Activated T-helper 17 cell treated with anti-CD3 and anti-CD28 coated beads, Interleukin-2, amount 50 U/mL, for 72 hours (primary cell): ENCODE results near the gene TEX54. TPM values are rescaled to one million over a fixed set of nuclear protein-coding genes. Genes with fewer than 3 reads are reported as not detected.
A peak's percentile ranks its signal among the peaks of the same experiment; 100 is the strongest.
"Not testable (repeated sequence)": the region's sequence is repeated elsewhere in the genome, so short reads cannot be mapped to it uniquely, and the experiment has no call there.

ENCODE experiments used
- ATAC-seq: fragments of 150-1000 bp; cut with Tn5 transposase; replicated peaks from 2 replicates; pipeline ENCODE4 v1.10.0; 2021; ENCODE audit warnings: mild to moderate bottlenecking, moderate library complexity
- H3K27ac Mint-ChIP-seq: one replicate; pipeline ENCODE4 v1.8.0; 2022; ENCODE audit warnings: mixed read lengths
- H3K27me3 Mint-ChIP-seq: one replicate; pipeline ENCODE4 v1.8.0; 2022; ENCODE audit warnings: mixed read lengths
- H3K36me3 Mint-ChIP-seq: one replicate; pipeline ENCODE4 v1.8.0; 2022; ENCODE audit warnings: low read depth, mild to moderate bottlenecking, mixed read lengths
- H3K4me1 Mint-ChIP-seq: one replicate; pipeline ENCODE4 v1.8.0; 2022; ENCODE audit warnings: mixed read lengths
- H3K4me3 Mint-ChIP-seq: one replicate; pipeline ENCODE4 v1.8.0; 2022; ENCODE audit warnings: mild to moderate bottlenecking, mixed read lengths
- H3K9me3 Mint-ChIP-seq: one replicate; pipeline ENCODE4 v1.8.0; 2022; ENCODE audit warnings: mixed read lengths
- total RNA-seq, 2 donors: library from RNA; stranded (reverse); gene quantifications; one replicate each; pipeline ENCODE4 v1.2.3, GENCODE V29; 2022

TEX54 gene
- total RNA-seq, 2 donors from 2014 or later = 0.82 TPM

GRCh38 chr11:62860835-62861563, 28.4 kb upstream of the TEX54 start:
- peak; percentile 30 for ATAC-seq

DNA sequence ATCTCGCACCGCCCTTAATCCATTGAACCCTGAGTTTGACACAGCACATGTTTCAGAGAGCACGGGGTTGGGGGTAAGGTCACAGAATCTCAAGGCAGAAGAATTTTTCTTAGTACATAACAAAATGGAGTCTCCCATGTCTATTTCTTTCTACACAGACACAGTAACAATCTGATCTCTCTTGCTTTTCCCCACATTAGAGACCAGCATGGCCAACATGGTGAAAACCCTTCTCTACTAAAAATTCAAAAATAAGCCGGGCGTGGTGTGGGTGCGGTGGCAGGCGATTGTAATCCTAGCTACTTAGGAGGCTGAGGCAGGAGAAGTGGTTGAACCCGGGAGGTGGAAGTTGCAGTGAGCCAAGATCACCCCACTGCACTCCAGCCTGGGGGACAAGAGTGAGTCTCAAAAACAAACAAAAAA, 26.7 kb upstream of the TEX54 start:
- H3K27ac Mint-ChIP-seq = not testable (repeated sequence)

More at GRCh38 chr11:62860835-62861563, 28.4 kb upstream of the TEX54 start:
- H3K9me3 Mint-ChIP-seq = no peaks in the 10 kb centered on the region
- peaks cover 11% of the 10 kb centered on the region for H3K4me1 Mint-ChIP-seq
- no peak overlapping the region for H3K4me3 Mint-ChIP-seq
- H3K36me3 Mint-ChIP-seq = peaks cover 15% of the 10 kb centered on the region
- no peaks in the 10 kb centered on the region for H3K27me3 Mint-ChIP-seq
- H3K27ac Mint-ChIP-seq = no peak overlapping the region

GRCh38 chr11:62858201-62858600, 25.6 kb upstream of the TEX54 start:
- H3K4me1 Mint-ChIP-seq = peaks cover 20% of the 10 kb centered on the region
- peak overlapping the region; percentile 98 for H3K4me3 Mint-ChIP-seq
- no peaks in the 10 kb centered on the region for H3K9me3 Mint-ChIP-seq
- H3K27me3 Mint-ChIP-seq = no peaks in the 10 kb centered on the region
- ATAC-seq = no peak
- peak overlapping the region; percentile 96 for H3K27ac Mint-ChIP-seq
- H3K36me3 Mint-ChIP-seq = peaks cover 43% of the 10 kb centered on the region

More for the DNA sequence above, 26.7 kb upstream of the TEX54 start:
- H3K9me3 Mint-ChIP-seq, H3K27me3 Mint-ChIP-seq, ATAC-seq, H3K4me3 Mint-ChIP-seq: not testable (repeated sequence)
- peaks cover 11% of the 10 kb centered on the region for H3K4me1 Mint-ChIP-seq
- peaks cover 33% of the 10 kb centered on the region for H3K36me3 Mint-ChIP-seq

DNA sequence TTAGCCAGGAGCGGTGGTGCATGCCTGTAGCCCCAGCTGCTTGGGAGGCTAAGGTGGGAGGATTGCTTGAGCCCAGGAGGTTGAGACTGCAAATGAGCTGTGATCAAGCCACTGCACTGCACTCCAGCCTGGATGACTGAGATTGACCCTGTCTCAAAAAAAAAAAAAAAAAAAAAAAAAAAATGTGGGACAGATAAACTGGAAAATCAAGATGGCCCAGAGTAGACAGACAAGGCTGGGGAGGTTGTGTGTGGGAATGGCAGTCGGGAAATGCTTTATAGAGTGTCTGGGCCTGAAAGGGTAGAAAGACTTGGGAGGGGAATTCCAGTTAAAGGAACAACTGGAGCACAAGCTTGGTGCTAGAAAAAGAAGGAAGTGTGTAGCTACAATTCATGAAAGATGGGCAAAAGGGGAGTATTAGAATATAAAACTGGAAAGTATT, 24.9 kb upstream of the TEX54 start:
- peak overlapping the region; percentile 98 for H3K4me3 Mint-ChIP-seq
- H3K9me3 Mint-ChIP-seq = no peaks in the 10 kb centered on the region
- H3K27ac Mint-ChIP-seq = peak overlapping the region; percentile 96
- H3K4me1 Mint-ChIP-seq = peaks cover 22% of the 10 kb centered on the region
- H3K36me3 Mint-ChIP-seq = peaks cover 50% of the 10 kb centered on the region
- H3K27me3 Mint-ChIP-seq = no peaks in the 10 kb centered on the region
- no peak for ATAC-seq

DNA sequence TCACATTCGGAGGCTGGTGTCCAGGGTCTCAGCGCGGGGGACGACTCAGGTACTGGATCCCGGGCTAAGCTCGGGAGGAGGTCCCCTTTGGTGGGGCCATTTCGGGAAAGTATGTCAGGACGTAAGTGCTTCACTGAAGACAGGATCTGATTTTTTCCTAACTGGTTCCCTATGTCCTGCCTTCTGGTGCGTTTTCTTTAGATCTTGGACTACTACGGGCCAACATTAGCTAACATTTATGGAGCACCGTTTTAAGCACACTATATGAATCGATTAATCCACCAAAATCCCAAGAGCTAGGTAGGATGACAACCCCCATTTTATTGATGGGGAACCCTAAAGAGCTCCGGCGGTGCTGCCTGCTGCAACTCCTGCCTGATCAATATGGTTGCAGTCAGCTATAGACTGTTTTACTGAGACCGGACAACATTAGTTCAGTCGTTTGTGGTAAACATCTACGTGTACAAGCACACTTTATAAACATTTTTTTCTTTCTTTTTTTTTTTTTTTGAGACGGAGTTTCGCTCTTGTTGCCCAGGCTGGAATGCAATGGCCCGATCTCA, 23.8 kb upstream of the TEX54 start:
- Mint-ChIP-seq H3K4me1 (peaks cover 28% of the 10 kb centered on the region), H3K27ac (peak overlapping the region; percentile 96), H3K4me3 (peak overlapping the region; percentile 98), H3K9me3 (no peaks in the 10 kb centered on the region), H3K36me3 (peaks cover 61% of the 10 kb centered on the region), H3K27me3 (no peaks in the 10 kb centered on the region)
- no peak for ATAC-seq

- Mint-ChIP-seq H3K9me3 (no peaks in the 10 kb centered on the region), H3K4me3 (peak overlapping the region; percentile 98), H3K27me3 (no peaks in the 10 kb centered on the region), H3K36me3 (peaks cover 68% of the 10 kb centered on the region), H3K4me1 (peaks cover 28% of the 10 kb centered on the region), H3K27ac (peak overlapping the region; percentile 96)
- peak; percentile 79 for ATAC-seq
These were observed 23.1 kb upstream of the TEX54 start for GRCh38 chr11:62855571-62856332.

DNA sequence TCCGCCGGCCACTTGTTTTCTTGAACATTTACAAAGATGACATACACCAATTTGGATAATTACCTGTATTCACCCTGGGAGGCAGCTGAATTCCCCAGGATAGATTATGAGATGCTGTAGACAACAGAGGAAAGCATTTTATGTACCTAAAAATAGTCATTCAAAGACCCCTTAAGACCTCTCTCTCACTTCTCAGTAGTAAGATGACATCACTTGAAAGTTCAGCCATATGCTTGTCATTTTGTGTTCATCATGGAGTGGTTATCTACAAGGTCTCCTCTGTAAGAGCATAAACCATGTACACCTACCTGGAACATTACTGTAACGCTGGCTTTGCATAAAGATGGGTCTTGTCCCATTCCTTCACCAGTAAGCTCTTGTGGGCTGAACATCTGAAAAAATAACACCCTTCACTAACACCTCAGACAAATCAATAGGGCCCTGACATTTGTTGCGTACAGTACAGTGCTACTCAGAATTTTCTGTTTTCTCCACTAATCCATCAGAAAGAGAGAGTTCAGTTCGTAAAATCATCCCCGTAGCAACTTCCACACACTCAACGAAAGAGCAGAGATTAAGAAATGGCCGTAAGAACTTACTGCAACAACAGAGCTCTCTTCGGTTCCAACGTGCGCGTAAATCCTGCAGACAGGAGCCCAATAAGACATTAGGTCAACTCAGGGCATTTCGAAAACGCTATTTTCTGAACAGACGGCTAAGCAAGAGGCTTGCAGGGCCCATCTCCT, 22.4 kb upstream of the TEX54 start:
- peak overlapping the region; percentile 96 for H3K27ac Mint-ChIP-seq
- peaks cover 75% of the 10 kb centered on the region for H3K36me3 Mint-ChIP-seq
- H3K27me3 Mint-ChIP-seq = no peaks in the 10 kb centered on the region
- no peaks in the 10 kb centered on the region for H3K9me3 Mint-ChIP-seq
- ATAC-seq = no peak
- H3K4me3 Mint-ChIP-seq = peak overlapping the region; percentile 98
- peaks cover 28% of the 10 kb centered on the region for H3K4me1 Mint-ChIP-seq

DNA sequence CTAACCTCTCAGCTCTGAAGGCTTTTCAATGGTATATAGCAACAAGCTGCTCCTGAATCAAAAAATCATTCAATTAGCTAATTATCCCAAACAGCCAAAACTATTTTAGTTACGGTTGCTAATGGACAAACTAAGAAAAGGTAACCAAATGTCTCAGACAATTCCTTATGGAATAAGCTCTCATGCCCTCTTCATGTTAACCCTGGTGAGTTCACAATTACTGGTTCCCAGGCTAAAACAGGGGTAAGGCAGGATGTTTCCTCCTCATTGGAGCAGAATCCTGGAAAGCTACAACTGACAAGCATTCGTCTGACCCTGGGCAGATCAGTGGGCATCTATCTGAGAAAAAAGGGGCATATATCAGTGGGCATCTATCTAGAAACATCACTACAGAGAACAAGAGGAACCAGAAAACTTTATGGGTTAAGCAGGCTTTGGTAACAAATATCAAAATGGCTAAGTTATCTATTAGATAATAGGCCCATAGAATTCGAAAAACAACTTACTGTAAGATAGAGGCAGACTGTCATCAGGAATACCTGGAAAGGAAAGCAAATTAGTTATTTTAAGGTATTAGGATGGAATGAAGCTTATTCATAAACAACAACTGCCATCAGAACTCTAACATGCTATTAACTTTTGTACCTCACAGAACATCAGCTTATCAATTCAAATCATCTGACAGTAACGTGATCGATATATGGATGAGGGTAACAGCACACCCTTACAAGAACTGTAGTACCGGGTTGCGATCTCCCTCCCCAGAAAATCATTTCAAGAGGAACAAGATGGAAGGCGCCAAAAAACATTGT, 21.6 kb upstream of the TEX54 start:
- ATAC-seq = no peak
- peaks cover 28% of the 10 kb centered on the region for H3K4me1 Mint-ChIP-seq

GRCh38 chr11:62853279-62853965, 20.8 kb upstream of the TEX54 start:
- H3K27me3 Mint-ChIP-seq = no peaks in the 10 kb centered on the region
- peak; percentile 66 for ATAC-seq
- peaks cover 28% of the 10 kb centered on the region for H3K4me1 Mint-ChIP-seq
- H3K27ac Mint-ChIP-seq = peak overlapping the region; percentile 96
- peaks cover 78% of the 10 kb centered on the region for H3K36me3 Mint-ChIP-seq
- H3K4me3 Mint-ChIP-seq = peak overlapping the region; percentile 98
- H3K9me3 Mint-ChIP-seq = no peaks in the 10 kb centered on the region

More for the DNA sequence above, 21.6 kb upstream of the TEX54 start:
- Mint-ChIP-seq H3K9me3 (no peaks in the 10 kb centered on the region), H3K36me3 (peaks cover 78% of the 10 kb centered on the region), H3K4me3 (peak overlapping the region; percentile 98), H3K27me3 (no peaks in the 10 kb centered on the region), H3K27ac (peak overlapping the region; percentile 96)

DNA sequence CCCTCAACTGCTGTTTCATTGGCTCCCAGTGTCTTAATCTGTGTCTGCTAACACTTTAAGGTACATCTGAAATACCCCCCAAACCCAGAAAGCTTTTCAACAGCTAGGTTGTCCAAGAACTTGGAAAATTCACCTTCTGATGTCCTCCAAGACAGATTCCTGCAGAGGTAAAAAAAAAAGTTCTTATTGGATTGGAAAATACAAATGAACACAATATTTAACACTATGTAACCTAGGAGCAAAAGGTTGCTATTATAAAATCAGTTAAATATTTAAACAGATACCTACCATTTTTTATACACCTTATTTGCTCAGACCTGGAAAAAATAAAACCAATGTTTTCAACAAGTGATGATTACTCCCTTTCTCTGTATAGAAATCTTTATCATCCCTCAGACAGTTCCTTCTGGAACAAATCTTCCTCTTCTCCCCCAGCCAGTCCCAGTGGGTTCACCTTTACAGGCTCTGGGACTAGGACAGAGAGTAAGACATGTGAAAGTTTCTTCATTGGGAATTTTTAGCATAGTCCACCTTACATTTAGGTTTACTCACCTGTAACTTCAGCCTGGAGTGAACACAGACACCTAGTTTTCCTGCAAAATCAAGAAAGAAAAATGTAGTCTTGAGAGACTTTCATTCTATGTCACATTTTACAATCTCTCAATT, 20.0 kb upstream of the TEX54 start:
- H3K36me3 Mint-ChIP-seq = peaks cover 77% of the 10 kb centered on the region

DNA sequence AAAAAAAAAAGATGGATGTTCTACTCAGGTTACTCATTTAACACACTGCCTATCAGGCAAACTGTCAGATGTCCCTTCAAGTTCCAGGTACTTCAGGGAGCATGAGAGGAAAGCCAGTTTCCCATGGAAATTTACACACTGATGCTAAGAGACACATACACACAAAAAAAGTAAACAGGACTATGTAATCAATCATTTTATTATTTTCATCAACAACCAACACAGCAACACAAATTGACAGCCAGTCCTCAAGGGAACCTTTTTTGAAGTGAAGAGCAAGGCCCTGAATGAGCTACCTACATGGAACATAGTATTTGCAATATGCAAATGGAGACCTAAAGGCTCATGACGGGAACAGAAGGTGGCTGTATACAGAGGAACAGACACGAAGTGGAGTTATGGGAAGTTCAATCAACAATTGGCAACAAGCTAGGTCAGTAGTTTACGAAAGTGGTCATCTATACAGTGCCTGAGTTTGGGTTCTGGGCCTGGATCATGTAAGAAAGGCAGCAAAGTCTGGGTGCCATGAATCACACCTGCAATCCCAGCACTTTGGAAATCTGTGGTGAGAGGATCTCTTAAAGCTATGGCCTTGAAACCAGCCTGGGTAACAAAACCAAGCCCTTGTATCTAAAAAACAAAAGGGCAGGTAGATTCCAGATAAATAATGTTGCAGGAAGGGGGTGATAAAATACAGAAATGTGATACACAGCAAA, 19.3 kb upstream of the TEX54 start:
- Mint-ChIP-seq H3K27ac (peak overlapping the region; percentile 71), H3K36me3 (peaks cover 70% of the 10 kb centered on the region), H3K4me1 (peaks cover 22% of the 10 kb centered on the region), H3K27me3 (no peaks in the 10 kb centered on the region), H3K4me3 (peak overlapping the region; percentile 98), H3K9me3 (no peaks in the 10 kb centered on the region)
- no peak for ATAC-seq

More for the DNA sequence above, 20.0 kb upstream of the TEX54 start:
- no peak for ATAC-seq
- H3K27me3 Mint-ChIP-seq = no peaks in the 10 kb centered on the region
- H3K4me1 Mint-ChIP-seq = peaks cover 24% of the 10 kb centered on the region
- H3K27ac Mint-ChIP-seq = peak overlapping the region; percentile 96
- H3K9me3 Mint-ChIP-seq = no peaks in the 10 kb centered on the region
- H3K4me3 Mint-ChIP-seq = peak overlapping the region; percentile 98
